ENCODE results near the gene CAB39L.

CAB39L gene

GRCh38 chr13:49443704-49444523 lies at the start of gene CAB39L, which contains the start of gene SETDB2:
Gene CAB39L, minus strand, starts transcription at chr13:49444064. Its CDS starts 61,154 bp downstream, at chr13:49382910.
Gene SETDB2, plus strand, starts transcription at chr13:49444274. Its CDS starts 7,620 bp downstream, at chr13:49451894.
- DNase-seq: peak; percentile 96

GRCh38 chr13:49488563-49488962 lies 44.7 kb upstream of the CAB39L start:
- DNase-seq: no peak

- no peak for DNase-seq
Observed at GRCh38 chr13:49481788-49482187, 37.9 kb upstream of the CAB39L start.

- DNase-seq: no peak
Observed at GRCh38 chr13:49476529-49476928, 32.7 kb upstream of the CAB39L start.

GRCh38 chr13:49472186-49472585 lies 28.3 kb upstream of the CAB39L start:
- no peak for DNase-seq

- no peak for DNase-seq
Observed at GRCh38 chr13:49466292-49466838, 22.5 kb upstream of the CAB39L start.

- no peak for DNase-seq
Observed at GRCh38 chr13:49464621-49465325, 20.9 kb upstream of the CAB39L start.

GRCh38 chr13:49464085-49464484 lies 20.2 kb upstream of the CAB39L start:
- DNase-seq: no peak

- DNase-seq: no peak
Observed at GRCh38 chr13:49459580-49459979, 15.7 kb upstream of the CAB39L start.

GRCh38 chr13:49457221-49457620 lies 13.4 kb upstream of the CAB39L start:
- no peak for DNase-seq

- DNase-seq: no peak
Observed at GRCh38 chr13:49456156-49456555, 12.3 kb upstream of the CAB39L start.

GRCh38 chr13:49455007-49455398 lies 11.1 kb upstream of the CAB39L start:
- no peak for DNase-seq

- DNase-seq: no peak
Observed at GRCh38 chr13:49454388-49455006, 10.6 kb upstream of the CAB39L start.

GRCh38 chr13:49453465-49453864 lies 9.6 kb upstream of the CAB39L start:
- no peak for DNase-seq

GRCh38 chr13:49452725-49453457 lies 9.0 kb upstream of the CAB39L start:
- DNase-seq: no peak

- DNase-seq: no peak
Observed at GRCh38 chr13:49450105-49450819, 6.4 kb upstream of the CAB39L start.

GRCh38 chr13:49448753-49449152 lies 4.9 kb upstream of the CAB39L start:
- DNase-seq: no peak

GRCh38 chr13:49446473-49446872 lies 2.6 kb upstream of the CAB39L start:
- no peak for DNase-seq

- DNase-seq: no peak
Observed at GRCh38 chr13:49444524-49445395, 896 bp upstream of the CAB39L start.

GRCh38 chr13:49443357-49443703 lies 534 bp downstream of the CAB39L start:
- peak; percentile 30 for DNase-seq

- no peak for DNase-seq
Observed at GRCh38 chr13:49441846-49442245, 2.0 kb downstream of the CAB39L start.

Data from NCI-H2171 (cell line).